GM20000 (cell line): ENCODE measurements around the gene UTRN.

ENCODE experiments used
- DNase-seq: peaks from one replicate; pipeline ENCODE4 v3.0.0; 2012; ENCODE audit warnings: low spot score
- CTCF ChIP-seq: IDR thresholded peaks from 2 replicates; pipeline ENCODE4 v1.5.1; 2012; ENCODE audit warnings: mild to moderate bottlenecking, control low read depth; ENCODE audit errors: extremely low read depth, missing control alignments

UTRN gene

DNA sequence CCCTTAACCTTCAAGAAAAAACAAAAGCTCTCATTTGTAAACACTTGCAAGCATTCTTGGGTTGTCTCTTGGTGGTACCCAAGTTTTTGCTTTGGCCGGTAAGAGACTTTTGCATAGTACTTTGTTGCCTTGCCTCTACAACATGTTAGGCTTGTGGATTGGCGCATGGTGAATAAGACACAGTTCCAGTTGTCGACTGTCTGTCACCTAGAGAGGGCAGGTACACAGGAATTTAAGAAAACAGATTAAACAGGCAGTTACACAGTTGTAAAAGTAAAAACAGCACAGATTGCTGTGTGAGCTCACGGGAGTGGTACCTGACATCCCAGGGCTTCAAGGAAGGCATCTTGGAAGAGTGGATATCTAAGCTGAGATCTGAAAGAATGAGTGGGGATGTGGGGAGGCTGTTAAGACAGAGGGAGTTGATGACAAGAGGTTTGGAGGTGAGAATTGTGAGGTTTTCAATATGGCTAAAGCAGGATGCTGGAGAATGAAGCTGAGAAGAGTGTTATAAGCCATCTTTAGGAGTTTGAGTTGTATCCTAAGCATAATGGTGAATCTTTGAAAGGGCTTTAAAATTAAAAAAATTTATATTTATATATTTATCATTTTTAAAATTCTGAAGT is 19.2 kb downstream of the UTRN start:
- no peak for DNase-seq
- TF ChIP-seq CTCF: no peak

DNA sequence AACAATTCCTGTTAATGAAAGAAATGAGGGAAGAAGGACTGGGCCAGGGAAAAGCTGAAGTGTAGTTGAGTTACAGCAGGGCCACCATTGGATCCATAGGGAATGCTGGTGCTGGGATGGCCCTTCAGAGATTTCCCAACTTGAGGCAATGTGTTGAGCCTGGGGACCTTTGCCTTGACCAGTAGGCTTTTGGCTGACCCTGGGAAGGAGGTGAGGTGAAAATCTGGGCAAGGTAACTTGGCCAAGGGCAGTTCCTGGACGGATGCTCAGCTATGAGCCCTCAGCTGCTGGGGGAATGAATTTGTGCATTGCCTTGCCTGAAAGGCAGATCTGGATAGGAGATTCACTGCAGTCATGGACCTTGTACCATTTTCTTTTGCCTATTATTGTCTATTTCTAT is 20.4 kb downstream of the UTRN start:
- no peak for TF ChIP-seq CTCF
- no peak for DNase-seq

DNA sequence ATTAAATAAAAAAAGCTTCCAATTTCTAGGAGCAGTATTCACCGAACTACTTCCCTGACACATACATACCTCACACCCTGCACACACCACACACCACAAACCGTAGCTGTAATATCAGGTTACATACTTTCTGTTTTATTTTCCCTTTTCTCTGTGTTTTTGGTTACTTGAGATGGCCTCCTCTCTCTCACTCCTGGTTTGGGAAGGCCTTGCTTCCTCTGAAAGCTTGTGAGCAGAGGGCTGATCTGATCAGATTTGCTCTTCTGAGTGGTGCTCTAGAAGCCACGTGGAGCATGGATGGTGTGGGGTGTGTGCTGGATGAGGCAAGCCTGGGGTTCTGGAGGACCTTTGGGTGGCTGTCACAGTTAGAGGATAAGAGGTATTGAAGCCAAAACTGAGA is 20.9 kb downstream of the UTRN start:
- TF ChIP-seq CTCF: no peak
- DNase-seq: peak; percentile 38

- DNase-seq: no peak
- TF ChIP-seq CTCF: no peak
Measured at GRCh38 chr6:144307880-144308279, 22.7 kb downstream of the UTRN start.

DNA sequence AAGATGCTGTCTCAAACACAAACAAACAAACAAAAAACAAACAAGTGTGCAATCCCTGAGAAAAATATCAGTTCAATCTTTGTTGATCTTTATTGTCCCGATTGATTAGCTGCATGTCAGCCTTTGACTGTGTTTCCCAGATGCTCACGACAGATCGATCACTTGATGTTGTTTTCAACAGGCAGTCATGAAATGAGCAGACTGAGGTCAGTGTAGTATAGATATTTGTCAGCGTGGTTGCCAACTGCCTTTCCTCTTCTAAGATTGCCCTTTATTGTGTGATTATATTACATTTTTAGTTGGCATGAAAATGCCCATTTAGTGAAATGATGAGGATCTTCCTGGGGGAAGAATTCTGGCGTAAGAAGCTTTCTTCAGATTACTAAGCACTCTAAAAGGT is 25.6 kb downstream of the UTRN start:
- no peak for DNase-seq
- no peak for TF ChIP-seq CTCF

GRCh38 chr6:144311361-144311760 is 26.2 kb downstream of the UTRN start:
- no peak for DNase-seq

GRCh38 chr6:144314003-144314485 is 28.9 kb downstream of the UTRN start:
- no peak for DNase-seq
- no peak for TF ChIP-seq CTCF

More at GRCh38 chr6:144311361-144311760, 26.2 kb downstream of the UTRN start:
- TF ChIP-seq CTCF: no peak
